HEK293T (cell line): ENCODE results near the gene CHRD.

Source experiments
- LEF1 ChIP-seq: fragments of 450-650 bp; IDR thresholded peaks from 2 replicates; pipeline ENCODE4 v1.6.1; 2017; ENCODE audit warnings: mild to moderate bottlenecking, borderline replicate concordance
- SUZ12 ChIP-seq: fragments of 450-650 bp; IDR thresholded peaks from 2 replicates; pipeline ENCODE4 v1.6.1; 2016; ENCODE audit warnings: mild to moderate bottlenecking

DNA sequence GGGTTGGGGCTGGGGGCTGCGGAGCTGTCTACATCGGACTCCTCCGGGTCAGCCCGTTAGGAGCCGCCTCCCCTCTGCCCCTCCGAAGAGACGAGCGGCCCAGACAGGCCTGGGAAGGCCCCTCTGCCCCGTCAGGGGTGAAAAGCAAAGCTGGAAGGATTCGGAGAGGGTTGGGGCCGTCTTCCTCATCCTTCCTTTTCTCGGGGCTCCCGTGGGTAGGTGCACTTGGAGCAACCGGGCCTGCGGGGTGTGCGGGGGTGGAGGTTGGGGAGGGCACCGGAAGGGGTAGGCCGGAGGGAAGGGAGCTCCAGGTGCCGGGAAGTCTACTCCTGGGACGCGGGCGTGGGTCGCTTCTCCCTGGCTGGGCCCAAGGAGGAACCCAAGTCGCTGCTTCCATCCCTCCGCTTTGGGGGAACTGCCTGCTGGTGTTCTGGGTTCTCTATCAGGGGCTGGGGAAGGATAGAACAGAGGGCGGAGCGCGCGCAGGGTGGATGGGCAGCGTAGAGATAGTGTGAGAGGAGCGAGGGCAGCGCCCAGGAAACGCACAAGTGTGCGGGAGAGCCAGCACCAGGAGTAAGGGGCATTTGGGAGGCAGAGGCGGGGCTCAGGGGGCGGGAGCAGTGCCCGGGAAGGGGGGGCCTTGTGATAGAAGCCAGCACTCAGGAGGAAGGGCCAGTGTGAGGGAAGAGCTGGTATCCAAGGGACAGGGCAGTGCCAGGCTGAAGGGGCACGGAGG is 17.8 kb upstream of the CHRD start:
- no peak for TF ChIP-seq SUZ12
- no peak for TF ChIP-seq LEF1
